ENCODE data around the gene CHRNG.
"Not testable (repeated sequence)": the region's sequence is repeated elsewhere in the genome, so short reads cannot be mapped to it uniquely, and the experiment has no call there.

The CHRNG gene

DNA sequence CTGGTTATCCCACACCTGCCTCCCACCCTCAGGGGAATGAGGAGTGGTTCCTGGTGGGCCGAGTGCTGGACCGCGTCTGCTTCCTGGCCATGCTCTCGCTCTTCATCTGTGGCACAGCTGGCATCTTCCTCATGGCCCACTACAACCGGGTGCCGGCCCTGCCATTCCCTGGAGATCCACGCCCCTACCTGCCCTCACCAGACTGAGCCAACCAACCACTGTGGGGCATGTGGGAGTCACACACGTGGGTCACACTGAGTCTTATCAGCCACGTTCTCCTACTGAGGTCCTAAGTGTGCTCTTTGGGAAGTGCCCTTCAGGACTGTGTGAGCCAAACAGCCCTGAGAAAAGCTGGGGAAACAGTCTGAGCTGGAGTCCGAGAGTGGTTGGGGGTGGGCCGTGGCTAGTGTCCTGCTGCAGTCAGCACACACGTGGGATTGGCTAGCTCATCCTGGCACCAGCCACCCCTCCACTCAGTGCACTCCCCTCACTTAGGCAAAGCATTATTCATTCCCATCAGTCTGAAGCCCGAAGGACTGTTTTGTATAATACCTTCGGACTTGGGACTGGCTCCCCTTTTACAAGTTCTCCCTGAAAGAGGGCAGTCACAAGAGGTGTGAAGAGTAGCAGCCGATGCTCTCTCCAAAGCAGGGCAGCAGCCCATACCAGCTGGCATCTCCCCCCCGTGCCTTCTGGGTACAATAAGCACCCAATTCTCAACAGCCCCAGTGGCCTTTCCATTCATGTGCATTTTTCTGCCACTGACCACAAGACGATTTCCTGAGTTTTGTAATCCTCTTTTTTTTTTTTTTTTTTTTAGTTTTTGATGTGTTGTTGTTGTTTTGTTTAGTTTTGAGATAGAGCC lies 6.3 kb downstream of the CHRNG start:
- no peak for DNase-seq (ENCODE audit: low spot score)

DNA sequence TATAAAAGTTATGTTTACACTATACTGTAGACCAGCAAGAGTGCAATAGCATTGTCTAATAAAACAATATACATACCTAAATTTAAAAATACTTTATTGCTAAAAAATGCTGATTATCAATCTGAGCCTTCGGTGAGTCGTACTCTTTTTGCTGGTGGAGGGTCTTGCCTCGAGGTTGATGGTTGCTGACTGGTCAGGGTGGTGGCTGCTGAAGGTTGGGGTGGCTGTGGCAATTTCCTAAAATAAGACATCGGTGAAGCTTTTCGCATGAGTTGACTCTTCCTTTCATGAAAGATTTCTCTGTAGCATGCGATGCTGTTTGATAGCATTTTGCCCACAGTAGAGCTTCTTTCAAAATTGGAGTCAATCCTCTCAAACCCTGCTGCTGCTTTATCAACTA lies 8.5 kb downstream of the CHRNG start:
- DNase-seq (ENCODE audit: low spot score), result no peak

GRCh38 chr2:232549655-232550353 lies 10.3 kb downstream of the CHRNG start:
- no peak for DNase-seq (ENCODE audit: low spot score)

DNA sequence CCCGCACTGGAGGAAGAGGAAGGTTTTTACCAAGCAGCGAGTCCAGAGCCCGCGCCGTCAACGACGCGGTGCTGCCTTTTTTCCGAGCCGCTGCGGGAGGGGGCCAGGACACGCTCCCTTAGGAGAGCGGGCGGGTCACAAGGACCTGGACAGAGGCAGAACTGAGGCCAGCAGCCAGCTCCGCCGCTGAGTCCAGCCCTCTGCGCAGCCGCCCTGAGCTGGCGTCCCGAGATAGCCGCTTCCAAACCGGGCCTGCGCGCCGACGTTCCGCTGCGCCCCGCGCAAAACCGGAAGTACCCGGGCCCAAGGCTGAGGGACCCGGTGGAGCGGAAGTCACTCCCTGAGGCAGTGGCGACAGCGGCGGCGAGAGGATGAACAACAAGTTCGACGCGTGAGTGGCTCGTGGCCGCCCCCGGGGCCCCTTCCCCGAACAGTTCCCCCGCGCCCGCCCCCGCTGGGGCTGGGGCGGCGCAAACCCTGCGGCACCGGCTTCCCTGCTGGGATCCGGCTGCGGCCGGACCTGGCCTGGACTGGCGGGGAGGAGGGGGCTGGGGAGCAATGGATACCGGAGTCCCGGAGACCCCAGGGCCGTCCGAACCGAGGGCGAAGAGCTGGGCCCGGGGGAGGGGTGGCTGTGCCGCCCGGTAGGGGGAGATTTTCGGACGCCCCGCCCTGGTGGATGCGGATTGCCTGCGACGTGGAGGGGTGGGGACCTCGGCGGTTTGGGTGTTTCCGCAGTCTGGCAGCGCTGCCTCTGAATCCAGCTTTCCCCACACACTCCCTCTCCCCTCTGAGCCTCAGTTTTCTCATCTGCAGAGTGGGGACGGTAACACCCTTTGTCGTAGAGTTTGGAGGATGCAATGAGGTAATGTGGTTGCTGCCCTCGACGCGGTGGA lies 11.1 kb downstream of the CHRNG start, which contains the start of the genes EIF4E2 and TIGD1:
EIF4E2 (plus strand) TSS at position 336 of the 896 bp plus-strand sequence; CDS start at position 372, 36 bp downstream.
TIGD1 (minus strand) TSS at position 204 of the 896 bp plus-strand sequence. CDS start 675 bp downstream, outside the sequence.
- DNase-seq (ENCODE audit: low spot score), result peak; percentile 97

DNA sequence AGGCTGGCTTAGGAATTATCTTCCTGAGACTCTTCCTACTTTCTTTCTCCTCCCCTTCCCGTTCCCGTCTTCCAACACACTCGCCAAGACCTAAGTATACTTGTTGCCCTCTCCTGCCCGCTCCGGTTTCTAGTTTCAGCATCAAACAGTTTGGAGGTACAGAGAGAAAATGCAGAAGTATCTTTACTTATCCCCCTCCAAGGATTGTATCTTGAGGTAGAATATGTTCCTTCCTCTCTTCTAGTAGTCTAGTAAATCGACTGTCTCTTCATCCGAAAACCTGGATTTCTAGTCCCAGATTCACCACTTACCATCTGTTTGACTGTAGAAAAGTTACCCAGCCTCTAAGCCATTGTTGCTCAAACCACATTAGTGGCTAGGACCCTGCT lies 11.8 kb downstream of the CHRNG start:
- DNase-seq (ENCODE audit: low spot score), result no peak

DNA sequence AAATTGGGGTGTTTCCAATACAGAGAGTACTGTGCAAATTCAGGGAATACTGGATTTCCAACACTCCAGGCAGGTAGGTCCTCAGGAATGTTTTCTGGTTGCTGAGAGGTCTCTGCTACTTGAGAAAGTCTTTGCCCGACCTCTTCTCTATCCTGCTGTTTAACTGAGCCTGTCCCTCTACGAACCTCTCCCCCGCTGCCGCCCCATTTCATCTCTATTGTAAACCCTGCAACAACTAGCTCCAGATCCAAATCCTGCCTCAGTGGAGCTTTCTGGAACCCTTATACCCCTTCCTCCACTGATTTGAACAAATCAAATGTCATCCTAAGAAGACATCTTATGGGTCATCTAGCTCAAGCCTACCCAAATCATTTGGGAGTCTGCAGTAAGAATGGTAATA lies 12.3 kb downstream of the CHRNG start:
- no peak for DNase-seq (ENCODE audit: low spot score)

GRCh38 chr2:232556426-232556825 lies 16.9 kb downstream of the CHRNG start:
- DNase-seq (ENCODE audit: low spot score), result no peak

DNA sequence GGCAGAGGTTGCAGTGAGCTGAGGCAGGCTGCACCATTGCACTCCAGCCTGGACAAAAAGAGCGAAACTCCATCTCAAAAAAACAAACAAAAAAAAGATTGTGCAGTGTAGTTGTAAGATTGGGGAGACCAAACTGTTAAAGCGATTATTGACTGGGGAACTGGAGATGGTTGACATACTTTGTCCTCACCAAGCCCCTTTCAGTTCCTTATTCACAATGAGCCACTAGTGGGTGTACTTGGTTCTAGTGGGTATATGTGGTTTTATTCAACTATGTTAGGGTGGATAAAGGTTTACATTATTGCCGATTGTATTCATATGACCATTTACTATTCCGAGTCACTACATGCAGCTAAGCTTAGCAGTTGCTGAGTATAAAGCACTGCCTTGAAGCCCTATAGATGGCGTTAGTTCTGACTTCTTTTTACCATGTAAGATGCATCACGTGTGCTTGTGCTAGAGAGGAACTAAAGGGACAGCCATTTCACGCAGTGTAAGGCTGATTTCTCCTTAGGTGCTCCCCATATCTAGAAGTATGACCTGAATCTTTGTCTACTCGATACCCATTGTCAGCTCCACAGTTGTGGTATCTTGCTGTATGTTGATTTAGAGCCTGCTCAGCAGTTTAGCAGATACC lies 23.1 kb downstream of the CHRNG start:
- DNase-seq (ENCODE audit: low spot score), result no peak

GRCh38 chr2:232563580-232563979 lies 24.1 kb downstream of the CHRNG start:
- DNase-seq (ENCODE audit: low spot score), result no peak

DNA sequence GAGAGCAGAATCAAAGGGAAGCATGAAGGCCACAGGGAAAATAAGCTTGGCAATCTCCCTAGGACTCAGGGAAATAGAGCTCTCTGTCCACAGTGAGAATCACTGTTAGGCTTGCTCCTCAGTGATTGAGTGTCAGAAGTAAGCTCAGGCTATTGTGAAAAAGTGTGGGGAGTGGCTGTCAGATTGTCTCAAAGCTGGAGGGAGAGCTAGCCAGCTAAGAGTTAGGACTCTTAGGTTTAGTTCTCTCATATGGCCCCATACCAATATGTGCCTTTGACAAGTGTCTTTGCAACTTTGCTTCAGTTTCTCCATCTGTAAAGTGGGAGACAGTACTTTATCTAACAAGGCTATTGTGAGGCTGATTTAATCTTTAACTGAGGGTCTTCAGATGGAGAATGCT lies 28.2 kb downstream of the CHRNG start:
- DNase-seq (ENCODE audit: low spot score), result no peak

DNA sequence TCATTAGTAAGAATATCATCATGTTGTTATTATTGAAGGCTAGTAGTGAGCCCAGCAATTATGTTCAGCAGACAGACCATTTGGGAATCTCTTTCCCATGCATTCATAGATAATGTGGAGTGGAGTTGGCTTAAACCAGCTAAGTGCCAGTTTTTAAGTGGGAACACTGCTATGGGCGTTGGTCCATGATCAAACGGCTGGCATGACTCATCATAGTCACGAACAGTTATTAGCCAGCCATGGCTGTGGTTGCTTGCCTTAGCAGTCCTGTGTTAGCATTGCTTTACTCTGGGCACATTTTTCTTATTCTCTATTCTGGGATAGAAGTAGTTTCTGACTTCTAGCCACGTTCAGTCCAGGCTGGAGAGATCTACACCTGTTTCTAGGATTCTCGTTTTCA lies 28.7 kb downstream of the CHRNG start:
- DNase-seq (ENCODE audit: low spot score), result no peak

DNA sequence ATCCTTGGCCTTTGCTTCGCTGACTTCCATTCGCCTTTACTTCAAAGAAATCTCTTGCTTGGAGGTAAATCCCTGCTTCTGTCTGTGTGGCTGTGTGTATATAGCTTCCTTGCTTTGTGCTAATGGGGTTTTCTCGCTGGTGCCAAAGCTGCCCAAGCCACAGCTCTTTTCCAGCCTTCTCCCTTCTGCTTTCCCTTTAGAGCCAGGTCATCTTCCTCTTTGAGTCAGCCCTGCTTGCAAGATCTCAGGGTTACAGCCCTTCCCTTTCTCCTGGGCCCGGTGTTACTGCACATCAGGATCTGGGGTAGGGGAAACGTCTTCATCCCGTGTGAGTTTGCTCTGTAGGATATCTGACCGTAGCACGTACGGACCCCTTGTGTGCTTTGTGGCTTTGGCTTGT lies 30.0 kb downstream of the CHRNG start:
- no peak for DNase-seq (ENCODE audit: low spot score)

GRCh38 chr2:232570481-232570880 lies 31.0 kb downstream of the CHRNG start:
- not testable (repeated sequence) for DNase-seq (ENCODE audit: low spot score)

DNA sequence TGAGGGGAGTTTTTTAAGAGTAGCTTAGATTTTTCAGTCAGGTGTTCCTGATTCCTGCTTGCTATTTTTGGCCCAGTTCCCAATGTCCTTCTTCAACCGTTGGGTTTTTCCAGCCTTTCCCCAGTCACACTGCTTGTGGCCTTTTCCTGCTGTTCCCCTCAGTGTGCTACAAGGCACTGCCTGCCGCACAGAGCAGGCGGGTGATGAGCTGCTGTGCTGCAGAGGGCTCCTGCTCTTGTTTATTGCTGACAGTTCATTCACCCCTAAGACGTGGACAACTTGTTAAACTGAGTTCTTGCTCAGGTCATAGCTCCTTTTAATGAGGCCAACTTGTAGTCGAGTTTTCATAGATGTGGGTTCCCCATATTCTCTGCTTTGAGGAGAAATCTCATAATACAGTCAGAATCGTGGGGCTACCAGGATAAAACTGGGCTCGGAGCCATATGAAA lies 31.6 kb downstream of the CHRNG start:
- DNase-seq (ENCODE audit: low spot score), result no peak

DNA sequence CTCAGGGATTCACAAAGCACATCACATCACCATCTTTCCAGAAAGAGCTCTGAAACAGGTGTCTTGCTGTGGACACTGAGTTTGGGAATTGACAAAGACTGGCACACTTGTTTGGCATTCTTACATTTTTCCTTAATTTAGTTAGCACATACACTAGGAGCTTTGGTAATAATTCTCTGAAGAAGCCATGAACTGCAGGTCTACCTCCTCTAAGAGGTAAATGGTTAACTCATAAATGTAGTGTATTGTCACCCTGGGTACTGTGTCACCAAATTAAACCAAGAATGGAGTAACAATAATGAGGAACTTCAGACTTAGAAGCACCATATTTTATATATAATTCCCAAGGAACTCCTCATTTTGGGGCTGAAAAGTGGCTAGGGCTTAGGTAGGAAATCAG lies 33.5 kb downstream of the CHRNG start:
- DNase-seq (ENCODE audit: low spot score), result no peak

DNA sequence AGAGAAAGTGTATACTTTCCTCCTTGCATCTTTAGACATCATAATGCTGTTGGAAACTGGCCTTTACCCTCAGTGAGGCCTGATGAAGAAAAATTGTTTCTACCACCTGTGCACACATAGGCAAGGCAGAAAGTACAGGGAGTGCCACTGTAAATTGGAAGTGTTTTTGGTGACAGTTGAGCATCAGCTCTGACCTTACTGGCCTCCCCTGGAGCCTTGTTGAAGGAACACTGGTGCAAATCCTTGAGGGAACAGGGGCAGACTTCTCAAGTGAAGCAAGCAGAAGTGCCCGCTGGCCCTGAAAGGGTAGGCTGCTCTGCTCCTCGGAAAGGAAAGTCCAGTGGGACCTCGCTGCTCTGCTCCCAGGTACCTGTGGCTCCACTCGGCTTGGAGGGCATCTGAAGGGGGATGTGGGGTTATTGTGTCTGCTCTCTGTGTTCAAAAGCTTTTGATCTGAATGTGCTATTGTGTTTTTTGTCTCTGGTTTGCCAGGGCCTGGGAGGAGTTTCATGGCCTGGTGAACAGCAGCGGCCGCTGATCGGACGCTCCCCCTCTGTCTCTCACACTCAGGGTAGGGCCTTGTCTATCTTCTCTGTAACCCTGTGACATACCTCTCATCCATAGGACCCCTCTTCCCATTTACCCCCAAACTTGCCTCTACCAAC lies 34.4 kb downstream of the CHRNG start:
- DNase-seq (ENCODE audit: low spot score), result no peak

DNA sequence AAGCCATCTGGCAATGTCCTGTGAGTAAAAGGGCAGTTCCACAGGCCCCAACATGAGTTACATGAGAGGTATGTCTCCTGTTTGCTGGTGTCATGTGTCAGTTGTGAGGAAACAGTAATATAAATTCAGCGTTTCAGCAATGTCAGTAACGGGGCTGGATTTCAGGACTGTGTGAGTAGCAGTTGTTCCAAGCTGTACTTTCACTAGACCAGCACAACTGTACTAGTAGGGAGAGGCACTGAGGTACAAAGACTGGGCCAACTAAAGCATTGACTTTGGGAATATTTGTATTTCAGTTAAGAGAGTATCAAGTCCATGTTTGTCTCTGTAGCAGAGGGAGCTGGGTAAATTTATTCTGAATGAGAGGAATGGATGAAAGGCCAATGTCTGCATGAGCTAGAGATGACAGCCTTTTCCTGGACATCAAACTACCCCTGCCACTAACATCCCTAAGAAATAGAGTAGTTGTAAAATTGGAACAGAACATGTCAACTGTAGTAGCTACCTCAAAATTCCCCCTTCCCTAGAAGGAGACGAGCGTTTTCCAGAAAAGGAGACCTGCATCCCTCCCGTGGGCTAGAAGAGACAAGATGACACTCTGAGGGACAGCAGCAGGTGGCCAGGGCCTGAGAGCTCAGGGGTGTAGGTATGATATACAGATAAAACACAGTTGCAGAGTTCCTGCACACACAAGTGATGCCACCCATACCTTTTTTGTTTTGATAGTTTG lies 35.3 kb downstream of the CHRNG start:
- no peak for DNase-seq (ENCODE audit: low spot score)

- no peak for DNase-seq (ENCODE audit: low spot score)
These were observed 35.9 kb downstream of the CHRNG start for GRCh38 chr2:232575404-232575746.

- no peak for DNase-seq (ENCODE audit: low spot score)
These were observed 37.5 kb downstream of the CHRNG start for GRCh38 chr2:232576995-232577394.

DNA sequence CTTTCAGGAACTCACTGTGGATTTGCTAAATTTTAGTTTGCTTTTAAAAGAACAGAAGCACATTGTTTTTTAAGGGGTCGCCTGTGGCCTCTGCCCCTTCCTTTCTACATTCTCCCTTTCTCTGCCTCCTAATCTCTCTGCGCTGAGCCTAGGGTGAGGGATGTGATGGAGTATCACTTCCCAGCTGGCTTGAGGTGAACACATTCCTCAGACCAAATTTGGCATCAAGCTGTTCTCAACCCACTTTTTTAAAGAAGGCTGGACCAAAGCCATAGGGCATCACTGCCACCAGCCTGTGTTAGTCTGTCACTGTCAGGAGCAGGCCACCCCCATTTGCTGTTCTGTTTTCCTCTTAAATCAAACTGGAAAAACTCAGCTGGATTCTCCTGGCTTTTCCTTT lies 38.3 kb downstream of the CHRNG start:
- no peak for DNase-seq (ENCODE audit: low spot score)

DNA sequence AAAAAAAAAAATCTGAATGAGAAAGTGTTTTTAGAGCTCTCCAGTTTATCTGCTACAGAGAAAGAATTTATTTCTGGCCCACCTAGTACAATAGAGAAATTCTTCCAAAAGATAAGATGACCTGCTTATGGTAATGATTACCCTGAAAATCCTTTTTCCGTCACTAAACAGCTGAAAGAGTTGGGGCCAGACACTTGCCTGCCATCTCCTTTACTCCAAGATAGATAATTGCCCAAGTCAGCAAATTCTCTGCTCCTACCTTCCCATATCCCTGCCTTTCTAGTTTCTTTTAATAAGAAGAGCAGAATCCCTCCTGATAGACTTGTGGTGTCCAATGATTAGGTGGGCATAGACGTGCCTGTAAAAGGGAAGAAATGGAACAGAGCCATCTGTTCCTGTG lies 39.1 kb downstream of the CHRNG start:
- no peak for DNase-seq (ENCODE audit: low spot score)

All from HuH-7 (cell line).